GM23338 (cell line): ENCODE measurements around the gene RHBDL3. TPM values are rescaled to one million over a fixed set of nuclear protein-coding genes. Genes with fewer than 3 reads are reported as not detected.

Source experiments
- ATAC-seq: fragments of 200-7000 bp; cut with Tn5 transposase; 3 replicates; pipeline ENCODE4 v1.9.1; 2020
- DNase-seq: peaks from one replicate; pipeline ENCODE4 v3.0.0-alpha.2; 2015; ENCODE audit warnings: low spot score
- H2AFZ ChIP-seq: fragments of 200-600 bp; sonication (generic); 2 replicates; pipeline ENCODE4 v1.8.0; 2016; ENCODE audit warnings: antibody characterized with exemption, mild to moderate bottlenecking, moderate library complexity
- H3F3A ChIP-seq: fragments of 200-600 bp; sonication (generic); replicated peaks from 2 replicates; pipeline ENCODE4 v1.8.0; 2017; ENCODE audit warnings: antibody characterized with exemption, mixed run types, low read depth
- H3K27ac ChIP-seq: fragments of 200-600 bp; sonication (generic); 2 replicates; pipeline ENCODE4 v1.6.1; 2016; ENCODE audit warnings: low read depth
- H3K27me3 ChIP-seq: fragments of 200-600 bp; sonication (generic); 2 replicates; pipeline ENCODE4 v1.8.0; 2016; ENCODE audit warnings: mild to moderate bottlenecking, mixed run types, moderate library complexity; ENCODE audit not compliant: insufficient read depth
- H3K36me3 ChIP-seq: fragments of 200-600 bp; sonication (generic); 2 replicates; pipeline ENCODE4 v1.8.0; 2016; ENCODE audit warnings: mild to moderate bottlenecking; ENCODE audit not compliant: insufficient read depth
- H3K4me1 ChIP-seq: fragments of 200-600 bp; sonication (generic); 2 replicates; pipeline ENCODE4 v1.8.0; 2016; ENCODE audit warnings: mild to moderate bottlenecking, moderate library complexity; ENCODE audit not compliant: insufficient read depth
- H3K4me2 ChIP-seq: fragments of 200-600 bp; sonication (generic); 2 replicates; pipeline ENCODE4 v1.7.1; 2017; ENCODE audit warnings: mixed run types
- H3K4me3 ChIP-seq: fragments of 200-600 bp; sonication (generic); 2 replicates; pipeline ENCODE4 v1.6.1; 2016; ENCODE audit warnings: mixed run types
- H3K79me2 ChIP-seq: fragments of 200-600 bp; sonication (generic); replicated peaks from 2 replicates; pipeline ENCODE4 v1.8.0; 2017; ENCODE audit warnings: mild to moderate bottlenecking; ENCODE audit not compliant: insufficient read depth
- H3K9me2 ChIP-seq: fragments of 200-600 bp; sonication (generic); 2 replicates; pipeline ENCODE4 v1.8.0; 2017; ENCODE audit not compliant: insufficient read depth
- H4K20me1 ChIP-seq: fragments of 200-600 bp; sonication (generic); replicated peaks from 2 replicates; pipeline ENCODE4 v1.8.0; 2017; ENCODE audit warnings: mild to moderate bottlenecking; ENCODE audit not compliant: insufficient read depth
- H3K27ac Mint-ChIP-seq: 2 replicates; pipeline ENCODE4 v1.8.0; 2020; ENCODE audit warnings: inconsistent platforms, mild to moderate bottlenecking, moderate library complexity, mixed read lengths
- H3K27me3 Mint-ChIP-seq: 3 replicates; pipeline ENCODE4 v1.8.0; 2022; ENCODE audit warnings: low read depth, mild to moderate bottlenecking, moderate library complexity, mixed read lengths, inconsistent platforms; ENCODE audit not compliant: insufficient read depth, poor library complexity
- H3K36me3 Mint-ChIP-seq: 3 replicates; pipeline ENCODE4 v1.8.0; 2021; ENCODE audit warnings: low read depth, mild to moderate bottlenecking, inconsistent platforms, moderate library complexity, mixed read lengths
- H3K4me1 Mint-ChIP-seq: 3 replicates; pipeline ENCODE4 v1.8.0; 2020; ENCODE audit warnings: mild to moderate bottlenecking, inconsistent platforms, mixed read lengths
- H3K4me3 Mint-ChIP-seq: 3 replicates; pipeline ENCODE4 v1.8.0; 2021; ENCODE audit warnings: moderate library complexity, mild to moderate bottlenecking, inconsistent platforms, mixed read lengths
- H3K9me3 Mint-ChIP-seq: 3 replicates; pipeline ENCODE4 v1.8.0; 2020; ENCODE audit warnings: moderate library complexity, mild to moderate bottlenecking, inconsistent platforms, mixed read lengths
- CREB1 ChIP-seq: fragments of 250-450 bp; sonication (Bioruptor Pico); IDR thresholded peaks from 2 replicates; pipeline ENCODE4 v1.5.0; 2020; ENCODE audit warnings: low read depth, mild to moderate bottlenecking, moderate library complexity
- EZH2 ChIP-seq: fragments of 200-600 bp; sonication (generic); IDR thresholded peaks from one replicate; pipeline ENCODE4 v1.8.0; 2017; ENCODE audit warnings: antibody characterized with exemption, mild to moderate bottlenecking, low read depth; ENCODE audit not compliant: unreplicated experiment
- EZH2phosphoT487 ChIP-seq: fragments of 200-600 bp; sonication (generic); IDR thresholded peaks from one replicate; pipeline ENCODE4 v1.8.1; 2018; ENCODE audit warnings: antibody characterized with exemption; ENCODE audit not compliant: unreplicated experiment
- JUNB ChIP-seq: IDR thresholded peaks from one replicate; pipeline ENCODE4 v1.6.1; 2016; ENCODE audit warnings: antibody characterized with exemption; ENCODE audit not compliant: unreplicated experiment
- NANOG ChIP-seq: IDR thresholded peaks from 2 replicates; pipeline ENCODE4 v1.6.1; 2016; ENCODE audit warnings: antibody characterized with exemption, borderline replicate concordance
- POLR2AphosphoS5 ChIP-seq: IDR thresholded peaks from 2 replicates; pipeline ENCODE4 v1.6.1; 2016; ENCODE audit warnings: antibody characterized with exemption, low read depth
- STAT1 ChIP-seq: IDR thresholded peaks from one replicate; pipeline ENCODE4 v1.6.1; 2016; ENCODE audit warnings: antibody characterized with exemption; ENCODE audit not compliant: unreplicated experiment
- ZNF114 ChIP-seq: fragments of 250-450 bp; sonication (Bioruptor Pico); IDR thresholded peaks from 2 replicates; pipeline ENCODE4 v1.5.0; 2020; ENCODE audit warnings: mild to moderate bottlenecking, moderate library complexity
- ZNF331 ChIP-seq: fragments of 250-450 bp; sonication (Bioruptor Pico); IDR thresholded peaks from 2 replicates; pipeline ENCODE4 v1.5.0; 2020; ENCODE audit warnings: low read depth, mild to moderate bottlenecking, moderate library complexity
- polyA plus RNA-seq: library from polyadenylated mRNA; unstranded; fragments of >200 nt; fragmentation: Nextera tagmentation; extraction: Ambion mirVana; gene quantifications from 2 replicates; pipeline ENCODE4 v1.2.1, GENCODE V29; 2016
- total RNA-seq: library from RNA; depleted of rRNA; stranded (reverse); fragments of >200 nt; shearing (Covaris generic); gene quantifications from 2 replicates; pipeline ENCODE4 v1.2.3, GENCODE V29; 2014
- TF ChIP-seq, protein P1 (sequence below): IDR thresholded peaks from 2 replicates; pipeline ENCODE4 v1.6.1; 2016; ENCODE audit warnings: antibody characterized with exemption
- TF ChIP-seq, protein P2 (sequence below): IDR thresholded peaks from one replicate; pipeline ENCODE4 v1.6.1; 2018; ENCODE audit warnings: antibody characterized with exemption; ENCODE audit not compliant: unreplicated experiment
- TF ChIP-seq, protein P3 (sequence below), 2 experiments: fragments of 200-600 bp in 1 of 2; sonication (generic) in 1 of 2; conservative IDR thresholded peaks; 2 replicates each; pipeline versions ENCODE4 v1.5.1 to v1.6.1; 2016 to 2017; ENCODE audit warnings: antibody characterized with exemption in 2 of 2, low read depth in 2 of 2, mild to moderate bottlenecking in 2 of 2, moderate library complexity in 1 of 2
- TF ChIP-seq, protein P4 (sequence below): fragments of 250-450 bp; sonication (Bioruptor Pico); IDR thresholded peaks from 2 replicates; pipeline ENCODE4 v1.5.0; 2020; ENCODE audit warnings: mild to moderate bottlenecking, moderate library complexity

RHBDL3 gene
- total and polyA plus RNA-seq, 2 experiments from 2014 or later: 2.3 to 8.1 TPM

DNA sequence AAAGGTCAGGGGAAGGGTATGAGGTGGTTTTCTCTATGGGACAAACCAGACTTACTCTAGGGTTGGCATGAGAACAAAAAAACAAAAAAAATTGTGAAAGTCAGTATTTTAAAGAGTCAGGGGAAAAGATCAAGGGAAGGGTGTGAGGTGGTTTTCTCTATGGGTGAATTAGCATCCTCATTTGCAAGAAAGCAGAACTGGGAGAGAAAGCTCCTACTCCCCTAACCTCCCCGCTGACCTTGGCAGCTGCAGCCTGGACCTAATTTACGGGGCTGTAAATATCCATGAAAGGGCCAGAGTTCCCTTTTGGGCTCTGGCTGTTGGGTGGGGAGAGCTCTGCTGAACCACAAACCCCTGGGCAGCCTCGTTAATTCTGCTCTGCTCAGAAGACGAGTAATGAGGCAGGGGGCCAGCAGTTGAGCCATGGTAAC is 10.6 kb downstream of the RHBDL3 start:
- peaks cover 69% of the 10 kb centered on the region for H3K4me1 ChIP-seq
- H3F3A ChIP-seq: peaks cover 23% of the 10 kb centered on the region
- peaks cover 69% of the 10 kb centered on the region for H3K4me1 Mint-ChIP-seq
- H3K9me2 ChIP-seq: no peaks in the 10 kb centered on the region
- peak overlapping the region; percentile 64 for H3K4me2 ChIP-seq
- peaks cover 31% of the 10 kb centered on the region for H3K27me3 Mint-ChIP-seq
- peak overlapping the region; percentile 5; the same call in 2 of the 3 replicates for H3K4me3 Mint-ChIP-seq
- H3K36me3 ChIP-seq: no peaks in the 10 kb centered on the region
- H3K9me3 Mint-ChIP-seq: no peaks in the 10 kb centered on the region
- H3K79me2 ChIP-seq: no peaks in the 10 kb centered on the region
- no peaks in the 10 kb centered on the region for H3K27me3 ChIP-seq
- no peak overlapping the region for H3K27ac ChIP-seq
- DNase-seq (peak; percentile 47), ATAC-seq (peak; percentile 8)
- H3K27ac Mint-ChIP-seq: no peak overlapping the region
- TF ChIP-seq, protein P1, sequence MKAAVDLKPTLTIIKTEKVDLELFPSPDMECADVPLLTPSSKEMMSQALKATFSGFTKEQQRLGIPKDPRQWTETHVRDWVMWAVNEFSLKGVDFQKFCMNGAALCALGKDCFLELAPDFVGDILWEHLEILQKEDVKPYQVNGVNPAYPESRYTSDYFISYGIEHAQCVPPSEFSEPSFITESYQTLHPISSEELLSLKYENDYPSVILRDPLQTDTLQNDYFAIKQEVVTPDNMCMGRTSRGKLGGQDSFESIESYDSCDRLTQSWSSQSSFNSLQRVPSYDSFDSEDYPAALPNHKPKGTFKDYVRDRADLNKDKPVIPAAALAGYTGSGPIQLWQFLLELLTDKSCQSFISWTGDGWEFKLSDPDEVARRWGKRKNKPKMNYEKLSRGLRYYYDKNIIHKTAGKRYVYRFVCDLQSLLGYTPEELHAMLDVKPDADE: no peak
- TF ChIP-seq, protein P2, sequence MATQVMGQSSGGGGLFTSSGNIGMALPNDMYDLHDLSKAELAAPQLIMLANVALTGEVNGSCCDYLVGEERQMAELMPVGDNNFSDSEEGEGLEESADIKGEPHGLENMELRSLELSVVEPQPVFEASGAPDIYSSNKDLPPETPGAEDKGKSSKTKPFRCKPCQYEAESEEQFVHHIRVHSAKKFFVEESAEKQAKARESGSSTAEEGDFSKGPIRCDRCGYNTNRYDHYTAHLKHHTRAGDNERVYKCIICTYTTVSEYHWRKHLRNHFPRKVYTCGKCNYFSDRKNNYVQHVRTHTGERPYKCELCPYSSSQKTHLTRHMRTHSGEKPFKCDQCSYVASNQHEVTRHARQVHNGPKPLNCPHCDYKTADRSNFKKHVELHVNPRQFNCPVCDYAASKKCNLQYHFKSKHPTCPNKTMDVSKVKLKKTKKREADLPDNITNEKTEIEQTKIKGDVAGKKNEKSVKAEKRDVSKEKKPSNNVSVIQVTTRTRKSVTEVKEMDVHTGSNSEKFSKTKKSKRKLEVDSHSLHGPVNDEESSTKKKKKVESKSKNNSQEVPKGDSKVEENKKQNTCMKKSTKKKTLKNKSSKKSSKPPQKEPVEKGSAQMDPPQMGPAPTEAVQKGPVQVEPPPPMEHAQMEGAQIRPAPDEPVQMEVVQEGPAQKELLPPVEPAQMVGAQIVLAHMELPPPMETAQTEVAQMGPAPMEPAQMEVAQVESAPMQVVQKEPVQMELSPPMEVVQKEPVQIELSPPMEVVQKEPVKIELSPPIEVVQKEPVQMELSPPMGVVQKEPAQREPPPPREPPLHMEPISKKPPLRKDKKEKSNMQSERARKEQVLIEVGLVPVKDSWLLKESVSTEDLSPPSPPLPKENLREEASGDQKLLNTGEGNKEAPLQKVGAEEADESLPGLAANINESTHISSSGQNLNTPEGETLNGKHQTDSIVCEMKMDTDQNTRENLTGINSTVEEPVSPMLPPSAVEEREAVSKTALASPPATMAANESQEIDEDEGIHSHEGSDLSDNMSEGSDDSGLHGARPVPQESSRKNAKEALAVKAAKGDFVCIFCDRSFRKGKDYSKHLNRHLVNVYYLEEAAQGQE: no peak
- TF ChIP-seq STAT1 (no peak), NANOG (no peak), JUNB (no peak), POLR2AphosphoS5 (no peak), EZH2 (no peak), CREB1 (CRISPR knock-in tag) (no peak), EZH2phosphoT487 (no peak), ZNF331 (CRISPR knock-in tag) (no peak), ZNF114 (CRISPR knock-in tag) (no peak)
- TF ChIP-seq, protein P3, sequence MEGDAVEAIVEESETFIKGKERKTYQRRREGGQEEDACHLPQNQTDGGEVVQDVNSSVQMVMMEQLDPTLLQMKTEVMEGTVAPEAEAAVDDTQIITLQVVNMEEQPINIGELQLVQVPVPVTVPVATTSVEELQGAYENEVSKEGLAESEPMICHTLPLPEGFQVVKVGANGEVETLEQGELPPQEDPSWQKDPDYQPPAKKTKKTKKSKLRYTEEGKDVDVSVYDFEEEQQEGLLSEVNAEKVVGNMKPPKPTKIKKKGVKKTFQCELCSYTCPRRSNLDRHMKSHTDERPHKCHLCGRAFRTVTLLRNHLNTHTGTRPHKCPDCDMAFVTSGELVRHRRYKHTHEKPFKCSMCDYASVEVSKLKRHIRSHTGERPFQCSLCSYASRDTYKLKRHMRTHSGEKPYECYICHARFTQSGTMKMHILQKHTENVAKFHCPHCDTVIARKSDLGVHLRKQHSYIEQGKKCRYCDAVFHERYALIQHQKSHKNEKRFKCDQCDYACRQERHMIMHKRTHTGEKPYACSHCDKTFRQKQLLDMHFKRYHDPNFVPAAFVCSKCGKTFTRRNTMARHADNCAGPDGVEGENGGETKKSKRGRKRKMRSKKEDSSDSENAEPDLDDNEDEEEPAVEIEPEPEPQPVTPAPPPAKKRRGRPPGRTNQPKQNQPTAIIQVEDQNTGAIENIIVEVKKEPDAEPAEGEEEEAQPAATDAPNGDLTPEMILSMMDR (conservative IDR thresholded peaks at IDR 0.05; ENCODE audit: low read depth in 2 of 2): no peak
- TF ChIP-seq, protein P4, sequence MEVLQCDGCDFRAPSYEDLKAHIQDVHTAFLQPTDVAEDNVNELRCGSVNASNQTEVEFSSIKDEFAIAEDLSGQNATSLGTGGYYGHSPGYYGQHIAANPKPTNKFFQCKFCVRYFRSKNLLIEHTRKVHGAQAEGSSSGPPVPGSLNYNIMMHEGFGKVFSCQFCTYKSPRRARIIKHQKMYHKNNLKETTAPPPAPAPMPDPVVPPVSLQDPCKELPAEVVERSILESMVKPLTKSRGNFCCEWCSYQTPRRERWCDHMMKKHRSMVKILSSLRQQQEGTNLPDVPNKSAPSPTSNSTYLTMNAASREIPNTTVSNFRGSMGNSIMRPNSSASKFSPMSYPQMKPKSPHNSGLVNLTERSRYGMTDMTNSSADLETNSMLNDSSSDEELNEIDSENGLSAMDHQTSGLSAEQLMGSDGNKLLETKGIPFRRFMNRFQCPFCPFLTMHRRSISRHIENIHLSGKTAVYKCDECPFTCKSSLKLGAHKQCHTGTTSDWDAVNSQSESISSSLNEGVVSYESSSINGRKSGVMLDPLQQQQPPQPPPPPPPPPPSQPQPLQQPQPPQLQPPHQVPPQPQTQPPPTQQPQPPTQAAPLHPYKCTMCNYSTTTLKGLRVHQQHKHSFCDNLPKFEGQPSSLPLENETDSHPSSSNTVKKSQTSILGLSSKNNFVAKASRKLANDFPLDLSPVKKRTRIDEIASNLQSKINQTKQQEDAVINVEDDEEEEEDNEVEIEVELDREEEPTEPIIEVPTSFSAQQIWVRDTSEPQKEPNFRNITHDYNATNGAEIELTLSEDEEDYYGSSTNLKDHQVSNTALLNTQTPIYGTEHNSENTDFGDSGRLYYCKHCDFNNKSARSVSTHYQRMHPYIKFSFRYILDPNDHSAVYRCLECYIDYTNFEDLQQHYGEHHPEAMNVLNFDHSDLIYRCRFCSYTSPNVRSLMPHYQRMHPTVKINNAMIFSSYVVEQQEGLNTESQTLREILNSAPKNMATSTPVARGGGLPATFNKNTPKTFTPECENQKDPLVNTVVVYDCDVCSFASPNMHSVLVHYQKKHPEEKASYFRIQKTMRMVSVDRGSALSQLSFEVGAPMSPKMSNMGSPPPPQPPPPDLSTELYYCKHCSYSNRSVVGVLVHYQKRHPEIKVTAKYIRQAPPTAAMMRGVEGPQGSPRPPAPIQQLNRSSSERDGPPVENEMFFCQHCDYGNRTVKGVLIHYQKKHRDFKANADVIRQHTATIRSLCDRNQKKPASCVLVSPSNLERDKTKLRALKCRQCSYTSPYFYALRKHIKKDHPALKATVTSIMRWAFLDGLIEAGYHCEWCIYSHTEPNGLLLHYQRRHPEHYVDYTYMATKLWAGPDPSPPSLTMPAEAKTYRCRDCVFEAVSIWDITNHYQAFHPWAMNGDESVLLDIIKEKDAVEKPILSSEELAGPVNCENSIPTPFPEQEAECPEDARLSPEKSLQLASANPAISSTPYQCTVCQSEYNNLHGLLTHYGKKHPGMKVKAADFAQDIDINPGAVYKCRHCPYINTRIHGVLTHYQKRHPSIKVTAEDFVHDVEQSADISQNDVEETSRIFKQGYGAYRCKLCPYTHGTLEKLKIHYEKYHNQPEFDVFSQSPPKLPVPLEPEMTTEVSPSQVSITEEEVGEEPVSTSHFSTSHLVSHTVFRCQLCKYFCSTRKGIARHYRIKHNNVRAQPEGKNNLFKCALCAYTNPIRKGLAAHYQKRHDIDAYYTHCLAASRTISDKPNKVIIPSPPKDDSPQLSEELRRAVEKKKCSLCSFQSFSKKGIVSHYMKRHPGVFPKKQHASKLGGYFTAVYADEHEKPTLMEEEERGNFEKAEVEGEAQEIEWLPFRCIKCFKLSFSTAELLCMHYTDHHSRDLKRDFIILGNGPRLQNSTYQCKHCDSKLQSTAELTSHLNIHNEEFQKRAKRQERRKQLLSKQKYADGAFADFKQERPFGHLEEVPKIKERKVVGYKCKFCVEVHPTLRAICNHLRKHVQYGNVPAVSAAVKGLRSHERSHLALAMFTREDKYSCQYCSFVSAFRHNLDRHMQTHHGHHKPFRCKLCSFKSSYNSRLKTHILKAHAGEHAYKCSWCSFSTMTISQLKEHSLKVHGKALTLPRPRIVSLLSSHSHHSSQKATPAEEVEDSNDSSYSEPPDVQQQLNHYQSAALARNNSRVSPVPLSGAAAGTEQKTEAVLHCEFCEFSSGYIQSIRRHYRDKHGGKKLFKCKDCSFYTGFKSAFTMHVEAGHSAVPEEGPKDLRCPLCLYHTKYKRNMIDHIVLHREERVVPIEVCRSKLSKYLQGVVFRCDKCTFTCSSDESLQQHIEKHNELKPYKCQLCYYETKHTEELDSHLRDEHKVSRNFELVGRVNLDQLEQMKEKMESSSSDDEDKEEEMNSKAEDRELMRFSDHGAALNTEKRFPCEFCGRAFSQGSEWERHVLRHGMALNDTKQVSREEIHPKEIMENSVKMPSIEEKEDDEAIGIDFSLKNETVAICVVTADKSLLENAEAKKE (CRISPR knock-in tag): no peak
- no peaks in the 10 kb centered on the region for H3K36me3 Mint-ChIP-seq
- no peak overlapping the region for H3K4me3 ChIP-seq
- 0 out of 2 replicates have a peak, but pooled peaks cover 9% of the 10 kb centered on the region for H4K20me1 ChIP-seq
- H2AFZ ChIP-seq: no peak overlapping the region
